HG02759 (cell line): ENCODE data around the gene ZNF37A.
A peak's percentile ranks its signal among the peaks of the same experiment; 100 is the strongest.
"Not testable (repeated sequence)": the region's sequence is repeated elsewhere in the genome, so short reads cannot be mapped to it uniquely, and the experiment has no call there.

Experiments
- ATAC-seq: cut with Tn5 transposase; IDR thresholded peaks from one replicate; pipeline ENCODE4 v1.9.1; 2021; ENCODE audit warnings: mild to moderate bottlenecking, moderate library complexity; ENCODE audit not compliant: unreplicated experiment

Gene ZNF37A

DNA sequence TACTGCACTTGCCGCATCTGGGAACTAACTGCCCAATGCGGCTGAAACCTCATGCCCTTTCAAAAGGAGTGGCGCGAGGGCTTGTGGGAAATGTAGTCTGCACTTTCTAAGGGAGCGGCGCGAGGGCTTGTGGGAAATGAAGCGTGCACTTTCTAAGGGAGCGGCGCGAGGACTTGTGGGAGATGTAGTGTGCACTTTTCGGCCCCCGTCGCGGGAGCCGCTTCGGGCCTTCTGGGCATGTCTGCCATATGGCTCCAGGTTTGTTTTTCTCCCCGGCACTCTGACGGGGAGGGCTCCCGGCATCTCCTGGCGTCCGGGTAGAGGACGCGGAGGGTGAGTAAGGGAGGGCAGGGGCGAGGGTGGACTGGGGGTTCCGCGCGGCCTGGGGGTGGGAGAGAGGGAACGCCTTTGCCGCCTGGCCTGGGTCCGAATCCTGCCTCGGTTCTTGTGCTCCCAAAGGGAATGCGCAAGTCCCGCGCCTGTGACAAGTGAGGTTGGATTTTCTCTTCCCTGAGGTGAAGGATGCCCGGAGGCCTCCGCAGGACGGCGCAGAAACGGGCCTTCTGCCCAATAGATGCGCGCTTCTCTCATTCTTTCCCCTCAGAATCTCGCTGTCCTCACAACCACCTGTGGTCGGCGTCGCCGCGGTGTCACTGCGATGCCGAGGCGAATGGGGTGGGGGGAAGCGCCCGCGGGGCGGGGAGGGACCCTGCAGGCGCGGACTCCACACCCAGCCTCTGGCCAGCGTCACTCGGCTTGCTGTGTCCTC lies at the start of gene ZNF37A:
Gene ZNF37A (plus strand): TSS at position 180 of the 769 bp plus-strand sequence. CDS start 2,281 bp downstream, outside the sequence.
- ATAC-seq = peak; percentile 96

DNA sequence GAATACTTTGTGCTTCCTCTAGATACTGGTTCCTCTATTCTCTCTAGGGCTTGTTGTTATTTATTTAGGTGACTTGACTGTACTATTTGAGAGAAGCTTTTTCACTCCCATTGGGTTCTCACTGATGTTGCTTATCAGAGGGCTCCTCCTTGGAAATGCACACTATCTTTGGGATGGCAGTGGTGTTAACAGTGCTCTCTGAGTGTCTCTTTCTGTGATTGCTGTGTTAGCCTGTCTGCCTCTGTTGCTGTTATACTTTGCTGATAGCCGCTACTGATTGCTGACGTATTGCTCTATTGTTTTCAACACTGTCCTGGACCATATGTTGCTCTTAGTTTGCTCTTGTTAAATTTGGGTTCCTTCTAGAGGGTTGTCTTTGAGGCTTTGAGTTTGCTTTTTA lies 49.0 kb upstream of the ZNF37A start:
- no peak for ATAC-seq

DNA sequence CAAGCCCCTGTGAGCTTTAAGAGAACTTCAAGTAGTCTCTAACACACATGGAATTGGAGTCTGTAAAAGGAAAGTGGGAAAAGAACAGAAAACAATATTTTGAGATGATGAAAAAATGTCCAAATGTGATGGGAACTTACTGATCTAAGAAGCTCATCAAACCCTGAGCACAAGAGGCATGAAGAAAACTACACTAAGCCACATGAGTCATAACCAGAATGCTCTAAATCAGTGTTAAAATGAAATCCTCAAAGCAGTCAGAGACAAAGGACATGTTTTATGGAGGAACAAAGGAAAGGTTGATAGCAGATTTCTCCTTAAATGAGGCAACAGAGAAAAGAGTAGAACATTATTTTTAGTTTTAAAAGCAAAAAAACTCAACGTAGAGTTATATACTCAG lies 46.5 kb upstream of the ZNF37A start:
- peak; percentile 81 for ATAC-seq

DNA sequence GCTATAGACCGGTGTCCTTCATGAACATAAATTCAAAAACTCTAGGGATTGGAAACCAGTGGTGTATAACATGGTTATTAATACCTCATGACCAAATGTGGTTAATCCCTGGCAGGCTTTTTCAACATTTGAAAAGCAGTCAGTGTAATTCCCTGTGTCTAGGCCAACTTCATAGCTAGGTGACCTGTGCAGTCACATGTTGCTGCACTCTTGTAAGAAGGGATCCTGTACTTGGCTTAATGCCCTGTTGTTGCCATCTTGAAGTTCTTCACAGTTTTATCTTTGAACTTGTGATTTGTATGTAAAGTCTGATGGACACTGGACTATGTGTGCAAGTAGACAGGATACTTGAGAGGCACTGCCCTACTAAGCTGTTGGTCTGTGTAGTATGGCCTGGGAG lies 43.9 kb upstream of the ZNF37A start:
- ATAC-seq = no peak

DNA sequence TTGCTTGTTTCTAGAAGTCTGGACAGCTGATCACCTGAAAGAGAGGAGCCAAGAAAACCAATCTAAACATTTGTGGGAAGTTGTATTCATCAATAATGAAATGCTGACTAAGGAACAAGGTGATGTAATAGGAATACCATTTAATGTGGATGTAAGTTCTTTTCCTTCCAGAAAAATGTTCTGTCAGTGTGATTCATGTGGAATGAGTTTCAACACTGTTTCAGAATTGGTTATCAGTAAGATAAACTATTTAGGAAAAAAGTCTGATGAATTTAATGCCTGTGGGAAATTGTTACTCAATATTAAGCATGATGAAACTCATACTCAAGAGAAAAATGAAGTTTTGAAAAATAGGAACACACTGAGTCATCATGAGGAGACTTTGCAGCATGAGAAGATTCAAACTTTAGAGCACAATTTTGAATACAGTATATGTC lies 39.8 kb upstream of the ZNF37A start:
- no peak for ATAC-seq

DNA sequence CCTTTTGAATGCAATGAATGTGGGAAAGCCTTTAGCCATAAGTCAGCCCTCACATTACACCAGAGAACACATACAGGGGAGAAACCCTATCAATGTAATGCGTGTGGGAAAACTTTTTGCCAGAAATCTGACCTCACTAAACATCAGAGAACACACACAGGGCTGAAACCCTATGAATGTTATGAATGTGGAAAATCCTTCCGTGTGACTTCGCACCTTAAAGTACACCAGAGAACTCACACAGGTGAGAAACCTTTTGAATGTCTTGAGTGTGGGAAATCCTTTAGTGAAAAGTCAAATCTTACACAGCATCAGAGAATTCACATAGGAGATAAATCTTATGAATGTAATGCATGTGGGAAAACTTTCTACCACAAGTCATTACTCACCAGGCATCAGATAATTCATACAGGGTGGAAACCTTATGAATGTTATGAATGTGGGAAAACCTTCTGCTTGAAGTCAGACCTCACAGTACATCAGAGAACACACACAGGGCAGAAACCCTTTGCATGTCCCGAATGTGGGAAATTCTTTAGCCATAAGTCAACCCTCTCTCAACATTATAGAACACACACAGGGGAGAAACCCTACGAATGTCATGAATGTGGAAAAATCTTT lies 38.8 kb upstream of the ZNF37A start:
- ATAC-seq = not testable (repeated sequence)

DNA sequence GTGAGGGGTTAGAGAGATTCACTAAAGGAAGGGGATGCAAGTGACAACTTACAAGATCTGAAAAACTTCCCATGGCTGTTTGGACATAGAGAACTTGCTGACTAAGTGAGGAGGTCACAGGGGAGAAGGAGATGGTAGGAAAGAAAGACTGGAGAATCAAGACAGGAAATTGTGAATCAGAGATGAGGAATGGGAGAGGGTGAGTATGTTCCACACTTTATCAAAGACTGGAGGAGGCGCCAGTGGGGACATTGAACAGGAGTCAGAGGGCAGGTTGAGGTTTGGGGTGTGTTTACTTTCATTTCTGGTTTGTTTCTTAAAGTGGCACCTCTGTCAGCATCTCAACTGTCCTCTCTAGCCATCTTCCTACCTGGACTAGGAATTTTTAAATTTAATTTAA lies 24.5 kb upstream of the ZNF37A start:
- ATAC-seq = not testable (repeated sequence)

DNA sequence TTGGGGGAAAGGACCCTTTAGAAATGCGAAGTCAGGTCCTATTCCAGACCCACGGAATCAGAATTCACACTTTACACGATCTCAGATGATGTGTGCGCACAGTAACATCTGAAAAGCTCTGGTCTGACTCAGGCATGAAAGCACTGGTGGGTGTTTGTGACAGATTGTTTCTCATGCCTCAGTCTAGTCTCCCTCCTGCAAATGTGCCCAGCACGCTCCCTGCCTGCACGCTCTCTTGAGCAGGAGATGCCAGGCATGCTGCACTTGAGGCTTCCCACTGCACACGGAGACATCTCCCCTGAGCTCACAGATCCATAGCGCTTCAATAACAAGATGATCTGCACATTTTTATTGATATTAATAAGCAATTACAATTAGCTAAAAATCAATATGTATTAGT lies 23.6 kb upstream of the ZNF37A start:
- ATAC-seq = no peak

DNA sequence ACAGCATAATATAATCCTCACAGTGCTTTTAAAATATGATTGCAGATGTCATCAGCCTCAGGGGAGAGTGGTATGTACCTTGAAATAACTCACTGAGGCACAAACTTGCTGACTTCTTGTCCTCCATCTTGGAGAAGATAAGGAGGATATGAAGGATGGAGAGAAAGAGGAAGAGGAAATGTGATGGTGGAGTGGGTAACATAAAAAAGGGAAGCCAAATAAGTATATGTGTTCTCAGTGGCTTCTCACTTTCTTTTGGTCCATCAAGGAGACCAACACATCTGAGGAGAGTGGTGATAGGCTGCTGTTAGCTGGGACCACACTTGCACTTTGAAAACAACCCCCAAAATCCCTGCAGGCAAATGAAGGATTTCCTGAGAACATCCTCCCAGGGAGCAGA lies 21.6 kb upstream of the ZNF37A start:
- ATAC-seq = no peak

DNA sequence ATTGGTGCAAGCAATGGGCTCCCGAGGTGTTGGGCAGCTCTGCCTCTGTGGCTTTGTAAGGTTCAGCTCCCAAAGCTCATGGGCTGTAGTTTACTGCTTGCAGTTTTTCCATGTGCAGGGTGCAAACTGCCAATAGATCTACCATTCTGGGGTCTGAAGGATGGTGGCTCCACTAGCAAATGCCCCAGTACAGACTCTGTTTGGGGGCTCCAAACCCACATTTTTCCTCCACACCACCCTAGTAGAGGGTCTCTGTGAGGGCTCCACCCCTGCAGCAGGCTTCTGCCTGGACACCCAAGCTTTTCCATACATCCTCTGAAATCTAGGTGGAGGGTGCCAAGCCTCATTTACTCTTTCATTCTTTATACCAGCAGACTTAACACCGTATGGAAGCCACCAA lies 17.4 kb upstream of the ZNF37A start:
- no peak for ATAC-seq

DNA sequence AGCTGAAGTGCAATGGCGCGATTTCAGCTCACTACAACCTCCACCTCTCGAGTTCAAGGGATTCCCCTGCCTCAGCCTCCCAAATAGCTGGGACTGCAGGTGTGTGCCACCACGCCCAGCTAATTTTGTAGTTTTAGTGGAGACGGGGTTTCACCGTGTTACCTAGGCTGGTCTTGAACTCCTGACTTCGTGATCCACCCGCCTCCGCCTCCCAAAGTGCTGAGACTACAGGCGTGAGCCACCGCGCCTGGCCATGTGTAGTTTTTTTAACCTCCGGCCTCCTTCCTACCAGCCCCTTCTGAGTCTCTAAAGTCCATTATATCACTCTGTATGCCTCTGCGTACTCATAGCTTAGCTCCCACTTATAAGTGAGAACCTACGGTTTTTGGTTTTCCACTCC lies 819 bp upstream of the ZNF37A start:
- ATAC-seq = not testable (repeated sequence)

DNA sequence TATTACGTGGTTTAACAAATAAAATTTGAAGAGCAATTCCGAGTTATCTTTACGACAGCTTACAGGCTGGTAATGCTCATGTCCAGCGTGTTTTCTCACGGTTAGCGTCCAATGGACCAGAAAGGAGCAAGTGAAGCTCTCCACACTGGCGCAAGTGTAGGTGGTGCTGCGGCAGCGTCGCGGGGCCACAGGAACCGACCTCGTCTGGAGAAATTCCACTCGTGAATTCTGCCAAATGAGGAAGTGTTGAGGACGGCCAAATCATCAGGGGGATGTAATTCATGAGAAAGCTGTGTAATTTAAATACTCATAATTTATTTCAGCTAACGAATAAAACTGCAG lies 350 bp upstream of the ZNF37A start:
- peak; percentile 30 for ATAC-seq

DNA sequence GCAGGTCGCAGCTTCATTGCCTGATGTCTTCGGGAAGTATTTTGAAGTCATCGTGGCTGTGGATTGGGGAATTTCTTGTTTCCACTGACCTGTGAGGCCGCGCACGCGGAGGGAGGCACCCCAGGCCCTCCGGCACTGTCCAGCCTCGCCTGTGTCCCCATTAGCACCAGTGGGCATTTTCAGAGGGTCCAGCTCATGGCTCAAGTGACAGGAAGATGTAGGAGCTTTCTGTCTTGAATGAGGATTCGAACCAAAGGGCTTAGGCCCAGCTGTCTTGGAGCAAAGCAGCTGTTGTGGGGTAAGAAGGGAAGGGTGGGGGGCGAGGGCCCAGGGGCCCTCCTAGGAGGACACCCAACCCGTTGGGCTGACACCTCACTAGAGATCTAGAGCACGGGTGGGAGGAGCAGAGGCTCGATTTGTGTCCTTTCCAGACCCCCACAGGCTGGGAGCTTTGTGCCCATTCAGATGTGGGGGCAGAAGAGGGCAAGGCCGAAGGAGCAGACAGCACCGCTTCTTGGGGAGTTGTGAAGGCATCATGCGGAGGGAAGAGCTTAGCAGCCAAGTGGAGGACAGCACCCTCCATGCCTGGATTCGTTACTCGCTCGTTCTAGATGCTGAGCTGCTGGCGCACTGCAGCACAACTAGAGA lies 914 bp downstream of the ZNF37A start:
- ATAC-seq = no peak

DNA sequence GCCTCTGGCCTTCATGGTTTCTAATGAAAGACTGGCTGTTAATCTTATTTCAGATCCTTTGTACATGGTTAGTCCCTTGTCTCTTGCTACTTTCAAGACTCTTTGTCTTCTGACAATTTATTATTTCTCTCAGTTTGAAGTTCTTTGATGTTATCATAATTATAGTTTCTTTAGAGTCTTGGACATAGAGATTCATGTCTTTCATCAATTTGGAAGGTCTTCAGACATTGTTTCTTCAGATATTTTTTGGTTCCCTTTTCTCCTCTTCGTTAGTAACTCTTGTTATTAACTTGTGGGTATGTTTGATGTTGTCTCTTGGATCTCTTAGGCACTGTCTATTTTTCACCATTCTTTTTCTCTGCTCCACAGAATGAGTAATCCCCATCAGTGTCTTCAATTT lies 8.7 kb downstream of the ZNF37A start:
- no peak for ATAC-seq

DNA sequence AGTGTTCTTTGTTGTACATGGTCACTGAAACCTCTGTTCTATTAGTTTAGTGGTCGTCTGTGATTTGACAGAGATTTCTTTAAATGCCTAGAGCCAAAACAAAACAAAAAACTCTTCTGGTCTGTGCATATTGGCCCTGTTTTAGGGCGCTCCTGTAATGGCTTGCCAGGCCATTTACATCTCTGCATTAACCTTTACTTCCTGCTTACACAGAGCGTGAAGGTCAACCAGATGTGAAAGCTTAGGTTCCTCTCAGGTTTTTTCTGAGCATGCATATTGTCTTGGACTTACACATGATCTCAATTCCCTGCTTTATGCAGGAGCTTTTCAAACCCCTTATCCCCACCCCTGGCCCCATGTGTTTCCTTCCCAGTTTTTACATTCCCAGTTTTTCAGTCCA lies 9.6 kb downstream of the ZNF37A start:
- ATAC-seq = no peak

DNA sequence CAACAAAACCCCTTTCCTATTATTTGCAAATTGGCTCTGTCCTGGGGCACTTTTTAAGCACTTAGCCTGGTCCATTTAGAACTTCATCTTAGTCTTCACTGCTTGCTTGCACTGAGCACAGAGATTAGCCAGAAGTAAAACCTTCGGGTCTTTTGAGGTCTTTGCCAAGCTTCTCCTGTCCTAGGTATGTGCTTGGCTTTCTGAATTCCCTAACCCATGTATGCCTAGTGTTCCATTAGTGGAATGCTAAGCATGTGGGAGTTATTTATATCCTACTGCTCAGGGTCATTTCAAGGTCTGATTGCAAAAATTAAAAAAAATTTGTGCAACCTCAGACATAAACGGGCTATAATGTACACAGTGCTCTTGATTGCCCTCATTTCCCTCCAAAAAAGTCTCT lies 18.0 kb downstream of the ZNF37A start:
- no peak for ATAC-seq

DNA sequence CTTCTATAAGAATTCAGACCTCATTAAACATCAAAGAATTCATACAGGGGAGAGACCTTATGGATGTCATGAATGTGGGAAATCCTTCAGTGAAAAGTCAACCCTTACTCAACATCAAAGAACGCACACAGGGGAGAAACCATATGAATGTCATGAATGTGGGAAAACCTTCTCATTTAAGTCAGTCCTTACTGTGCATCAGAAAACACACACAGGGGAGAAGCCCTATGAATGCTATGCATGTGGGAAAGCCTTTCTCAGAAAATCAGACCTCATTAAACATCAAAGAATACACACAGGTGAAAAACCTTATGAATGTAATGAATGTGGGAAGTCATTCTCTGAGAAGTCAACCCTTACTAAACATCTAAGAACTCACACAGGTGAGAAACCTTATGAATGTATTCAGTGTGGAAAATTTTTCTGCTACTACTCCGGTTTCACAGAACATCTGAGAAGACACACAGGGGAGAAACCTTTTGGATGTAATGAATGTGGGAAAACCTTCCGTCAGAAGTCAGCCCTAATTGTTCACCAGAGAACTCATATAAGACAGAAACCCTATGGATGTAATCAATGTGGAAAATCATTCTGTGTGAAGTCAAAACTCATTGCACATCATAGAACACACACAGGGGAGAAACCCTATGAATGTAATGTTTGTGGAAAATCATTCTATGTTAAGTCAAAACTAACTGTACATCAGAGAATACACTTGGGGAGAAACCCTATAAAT lies 24.1 kb downstream of the ZNF37A start:
- no peak for ATAC-seq

DNA sequence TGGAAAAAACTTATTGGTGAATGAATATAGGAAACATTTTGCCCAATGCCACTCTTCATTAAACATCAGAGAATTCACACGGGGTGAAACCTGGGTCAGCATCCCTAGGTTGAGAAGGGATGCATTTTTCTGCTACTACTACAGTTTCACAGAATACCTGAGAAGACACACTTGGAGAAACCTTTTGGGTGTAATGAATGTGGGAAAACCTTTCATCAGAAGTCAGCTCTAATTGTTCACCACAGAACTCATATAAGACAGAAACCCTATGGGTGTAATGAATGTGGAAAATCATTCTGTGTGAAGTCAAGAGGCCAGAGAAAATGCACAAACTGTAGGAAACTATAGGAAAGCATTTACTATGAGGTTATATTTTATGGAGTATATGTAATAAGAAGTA lies 24.9 kb downstream of the ZNF37A start:
- ATAC-seq = no peak

DNA sequence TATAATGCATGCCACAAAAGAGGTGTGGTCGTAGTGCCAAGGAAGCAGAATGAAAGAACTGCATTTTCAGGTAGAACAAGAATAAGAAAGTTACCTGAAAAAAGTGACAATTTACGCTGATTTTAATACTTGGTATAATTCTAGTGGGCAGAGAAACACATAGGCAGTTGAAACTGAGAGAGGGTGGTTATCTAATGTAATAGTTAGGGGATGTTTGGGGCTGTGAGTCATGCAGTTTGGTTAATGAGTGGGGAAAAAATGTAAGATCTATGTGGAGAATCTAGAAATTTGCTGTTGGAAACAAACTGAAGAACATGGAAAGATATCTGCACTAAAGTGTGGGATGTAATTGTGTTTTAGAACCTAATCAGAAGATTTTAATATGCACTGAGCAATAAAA lies 33.7 kb downstream of the ZNF37A start:
- ATAC-seq = no peak

DNA sequence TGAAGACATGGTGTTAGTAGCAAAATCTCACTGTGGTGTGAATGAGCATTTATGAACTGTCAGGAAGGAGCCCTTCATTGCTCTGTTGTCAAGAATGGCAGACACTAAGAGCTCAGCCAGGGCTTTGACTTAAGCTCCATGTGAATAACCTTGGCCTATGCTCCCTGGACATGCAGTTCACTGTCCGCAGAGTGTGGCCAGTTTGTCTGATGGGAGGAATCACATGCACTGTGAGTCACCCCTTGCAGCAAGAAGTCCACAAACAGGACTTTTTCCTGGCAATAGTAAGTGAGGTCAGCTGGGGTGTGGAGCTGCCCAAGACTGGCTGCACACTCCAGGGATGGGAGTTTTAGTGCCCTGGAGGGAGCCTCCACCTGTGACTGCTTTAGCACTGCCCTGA lies 49.5 kb downstream of the ZNF37A start:
- no peak for ATAC-seq

DNA sequence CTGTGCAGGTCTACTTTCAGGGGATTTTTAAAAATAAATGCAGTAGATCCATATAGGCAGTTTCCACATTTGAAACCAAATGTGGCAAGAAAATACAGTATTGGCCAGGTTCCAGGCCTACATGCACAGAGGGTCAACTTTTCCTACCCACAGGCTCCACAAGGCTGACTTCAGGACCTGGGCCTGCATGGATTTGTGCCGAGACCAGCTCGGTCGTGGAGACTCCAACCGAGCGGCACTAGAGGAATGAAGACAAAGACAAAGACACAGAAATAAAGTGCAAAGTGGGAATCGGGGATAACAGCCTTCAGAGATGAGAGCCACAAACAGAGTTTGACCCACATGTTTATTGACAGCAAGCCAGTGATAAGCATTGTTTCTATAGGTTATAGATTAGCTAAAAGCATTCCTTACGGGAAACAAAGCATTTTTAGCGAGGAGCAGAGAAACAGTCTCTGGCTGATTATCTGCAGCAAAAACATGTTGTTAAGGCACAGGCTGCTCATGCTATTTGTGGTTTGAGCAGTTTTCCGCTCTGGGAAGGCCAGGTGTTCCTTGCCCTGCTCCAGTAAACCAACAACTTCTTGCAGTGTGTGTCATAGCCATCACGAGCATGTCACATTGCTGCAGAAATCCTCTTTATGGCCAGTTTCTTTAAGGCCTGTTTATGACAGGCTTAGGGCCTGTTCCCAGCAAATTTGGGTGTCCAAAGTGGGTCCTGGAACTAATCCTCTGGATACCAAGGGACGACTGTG lies 52.6 kb downstream of the ZNF37A start:
- ATAC-seq = no peak
